Cardiac fibroblast (primary cell): ENCODE measurements around the gene TEX10.
"Not testable (repeated sequence)": the region's sequence is repeated elsewhere in the genome, so short reads cannot be mapped to it uniquely, and the experiment has no call there.

Experiments used
- DNase-seq, 2 donors: peaks; one replicate each; pipeline versions ENCODE4 v3.0.0 to v3.0.0-alpha.2; 2010; ENCODE audit warnings: low read depth in 2 of 2
- H3K4me3 ChIP-seq, 2 donors: replicated peaks in 1 of 2; 1 replicate in 1 of 2; 2 replicates in 1 of 2; pipeline ENCODE4 v1.5.1; 2011; ENCODE audit warnings: low read depth in 2 of 2, low read length in 2 of 2, mild to moderate bottlenecking in 2 of 2, moderate library complexity in 1 of 2
- CTCF ChIP-seq: IDR thresholded peaks from one replicate; pipeline ENCODE4 v1.5.1; 2011; ENCODE audit warnings: low read depth, mild to moderate bottlenecking, low read length, inconsistent platforms

TEX10 gene

GRCh38 chr9:100350188-100350587 is 2.6 kb downstream of the TEX10 start:
- H3K4me3 ChIP-seq = no peak overlapping the region
- no peak for DNase-seq
- no peak for TF ChIP-seq CTCF

GRCh38 chr9:100346836-100347235 is 5.9 kb downstream of the TEX10 start:
- peak; percentile 56 to 82 for DNase-seq
- TF ChIP-seq CTCF = no peak
- no peak overlapping the region for H3K4me3 ChIP-seq

- TF ChIP-seq CTCF = no peak
- no peak for DNase-seq
These were observed 10.9 kb downstream of the TEX10 start for GRCh38 chr9:100341889-100342288.

GRCh38 chr9:100340224-100340623 is 12.5 kb downstream of the TEX10 start:
- no peak overlapping the region for H3K4me3 ChIP-seq
- DNase-seq = no peak
- TF ChIP-seq CTCF = no peak

More at GRCh38 chr9:100341889-100342288, 10.9 kb downstream of the TEX10 start:
- no peak overlapping the region for H3K4me3 ChIP-seq

GRCh38 chr9:100338736-100339135 is 14.0 kb downstream of the TEX10 start:
- not testable (repeated sequence) for H3K4me3 ChIP-seq, DNase-seq

- peak; percentile 38 for TF ChIP-seq CTCF
- no peak overlapping the region for H3K4me3 ChIP-seq
- DNase-seq = peak; percentile 76 to 77
These were observed 28.0 kb downstream of the TEX10 start for GRCh38 chr9:100324594-100325200.

- no peak overlapping the region for H3K4me3 ChIP-seq
- peak; percentile 61 for TF ChIP-seq CTCF
- peak; percentile 63 to 72 for DNase-seq
These were observed 29.7 kb downstream of the TEX10 start for GRCh38 chr9:100322954-100323536.
